Measurements from ENCODE around the gene SCUBE1. TPM values are rescaled to one million over a fixed set of nuclear protein-coding genes. Genes with fewer than 3 reads are reported as not detected.

SCUBE1 gene
- total RNA-seq, 1 donor from 2014 or later: 2.9 TPM

DNA sequence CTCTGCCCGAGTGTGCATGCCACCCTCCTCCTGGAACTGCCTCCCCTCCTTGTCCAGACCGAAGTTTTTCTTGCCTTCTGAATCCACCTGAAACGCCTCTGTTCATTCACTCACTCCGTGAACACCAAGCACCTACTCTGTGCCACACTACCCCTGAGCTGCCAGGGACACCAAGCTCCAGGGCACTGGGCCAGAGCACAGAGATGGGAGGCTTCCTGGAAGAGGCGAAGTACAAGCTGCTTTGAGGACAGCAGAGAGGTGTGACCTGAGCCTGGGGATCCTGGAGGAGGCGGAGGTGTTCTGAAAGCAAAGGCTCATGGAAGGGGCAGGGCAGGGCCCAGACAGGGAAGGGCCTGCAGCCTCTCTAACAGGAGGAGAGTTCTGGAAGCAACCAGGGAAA is 47.5 kb downstream of the SCUBE1 start:
- intact Hi-C loops (cut with DNase I): no loop called here
- Histone ChIP-seq H3K4me1 (peaks cover 0 to 35% of the 10 kb centered on the region in 2 donors), H3K9me3 (no peaks in the 10 kb centered on the region), H3K36me3 (no peaks in the 10 kb centered on the region), H3K27ac (peak overlapping the region in 1 of 2 donors; percentile 65), H3K4me3 (no peak overlapping the region), H3K27me3 (no peaks in the 10 kb centered on the region)
- TF ChIP-seq CTCF (IDR thresholded peaks at IDR 0.05): no peak
- no peak for DNase-seq (ENCODE audit: low spot score in 2 of 2)

DNA sequence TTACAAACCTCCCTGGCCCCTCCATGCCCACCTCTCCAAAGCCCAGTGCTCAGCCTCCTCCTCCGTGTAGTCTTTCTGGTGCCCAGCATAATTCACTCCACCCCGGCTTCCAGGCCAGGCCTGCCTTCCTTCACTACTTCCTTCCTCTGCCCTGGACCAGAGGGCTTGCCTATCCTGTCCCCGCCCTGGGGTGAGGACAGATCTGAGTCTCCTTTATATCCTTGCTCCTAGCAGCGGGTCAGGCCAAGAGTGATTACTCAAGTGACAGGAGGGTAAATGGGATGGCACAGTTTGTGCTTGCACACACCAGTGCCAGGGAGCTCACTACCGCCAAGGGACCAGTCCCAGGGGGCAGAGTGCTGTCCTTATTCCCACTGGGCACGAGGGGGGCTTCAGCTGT is 48.0 kb downstream of the SCUBE1 start:
- DNase-seq (ENCODE audit: low spot score in 2 of 2): no peak
- intact Hi-C loops (cut with DNase I): no loop called here
- Histone ChIP-seq H3K4me1 (peaks cover 0 to 39% of the 10 kb centered on the region in 2 donors), H3K27me3 (no peaks in the 10 kb centered on the region), H3K4me3 (no peak overlapping the region), H3K36me3 (no peaks in the 10 kb centered on the region), H3K27ac (no peak overlapping the region), H3K9me3 (no peaks in the 10 kb centered on the region)
- TF ChIP-seq CTCF (IDR thresholded peaks at IDR 0.05): no peak

DNA sequence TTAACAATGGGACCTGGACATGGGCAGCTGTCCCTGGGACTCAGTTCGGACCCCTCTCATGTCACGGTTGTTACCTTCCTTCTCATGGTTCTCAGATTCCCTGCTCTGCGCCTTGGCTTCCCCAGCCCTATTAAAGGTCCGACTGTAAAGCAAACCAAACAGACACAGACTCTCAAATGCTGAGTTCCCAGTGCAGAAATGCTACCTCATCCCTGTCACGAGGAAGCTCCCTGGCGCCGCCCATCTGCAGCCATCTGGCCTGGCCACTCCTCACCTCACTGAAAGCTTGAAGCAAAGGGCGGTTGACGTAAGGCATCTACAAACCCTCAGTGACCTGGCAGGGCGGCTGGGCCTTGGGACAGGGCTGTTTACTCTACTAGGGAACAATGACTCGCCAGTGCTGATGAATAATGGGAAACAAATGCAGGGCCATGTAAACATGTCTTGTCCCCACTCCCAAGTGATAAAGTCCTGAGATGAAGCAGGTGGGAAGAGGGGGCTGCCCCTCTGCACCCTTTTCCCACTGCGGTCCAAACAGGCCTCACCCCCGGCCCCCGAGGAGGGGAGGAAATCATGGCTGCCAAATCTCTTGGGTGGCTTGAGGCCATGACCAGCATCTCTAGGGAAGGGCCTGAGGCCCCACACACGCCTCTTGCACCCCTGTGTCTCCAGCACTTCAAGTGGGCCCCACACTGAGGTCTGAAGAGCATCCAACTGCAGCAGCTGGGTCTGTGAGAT is 49.3 kb downstream of the SCUBE1 start:
- Histone ChIP-seq H3K27me3 (no peaks in the 10 kb centered on the region), H3K36me3 (no peaks in the 10 kb centered on the region), H3K27ac (no peak overlapping the region), H3K4me1 (peaks cover 3 to 49% of the 10 kb centered on the region in 2 donors), H3K9me3 (no peaks in the 10 kb centered on the region), H3K4me3 (no peak overlapping the region)
- no peak for DNase-seq (ENCODE audit: low spot score in 2 of 2)
- intact Hi-C loops (cut with DNase I): loop anchor here (5.0 kb wide), 1 partner anchor 48 kb away; the partner anchor contains the start of gene SCUBE1
- no peak for TF ChIP-seq CTCF (IDR thresholded peaks at IDR 0.05)

DNA sequence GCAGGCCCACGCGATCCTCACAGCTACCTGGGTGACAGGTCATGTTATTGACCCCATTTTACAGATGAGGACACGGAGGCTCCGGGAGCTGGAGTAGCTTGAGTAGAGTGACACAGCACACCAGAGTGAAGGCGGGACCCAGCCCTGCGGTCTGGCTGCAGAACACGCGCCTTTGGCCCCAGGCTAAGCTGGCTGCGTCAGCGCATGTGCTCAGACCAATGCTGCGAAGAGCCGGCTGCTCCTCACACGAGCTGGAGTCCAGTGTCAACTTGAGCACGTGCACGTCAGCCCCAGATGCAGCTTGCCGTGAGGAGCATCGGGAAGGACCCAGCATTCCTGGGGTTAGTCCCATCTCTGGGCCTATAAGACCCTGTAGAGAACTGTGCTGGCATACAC is 49.9 kb downstream of the SCUBE1 start:
- intact Hi-C loops (cut with DNase I): loop anchor here (5.0 kb wide), 1 partner anchor 49 kb away; the partner anchor contains the start of gene SCUBE1
- peaks cover 3 to 46% of the 10 kb centered on the region in 2 donors for H3K4me1 ChIP-seq
- no peak for DNase-seq (ENCODE audit: low spot score in 2 of 2)
- H3K4me3 ChIP-seq: no peak overlapping the region
- no peaks in the 10 kb centered on the region for H3K36me3 ChIP-seq
- H3K27me3 ChIP-seq: no peaks in the 10 kb centered on the region
- TF ChIP-seq CTCF (IDR thresholded peaks at IDR 0.05): no peak
- H3K27ac ChIP-seq: no peak overlapping the region
- H3K9me3 ChIP-seq: no peaks in the 10 kb centered on the region

- H3K4me1 ChIP-seq: peaks cover 3 to 40% of the 10 kb centered on the region in 2 donors
- no peaks in the 10 kb centered on the region for H3K27me3 ChIP-seq
- intact Hi-C loops (cut with DNase I): loop anchor here (5.0 kb wide), 1 partner anchor 50 kb away; the partner anchor contains the start of gene SCUBE1
- H3K4me3 ChIP-seq: no peak overlapping the region
- no peak for TF ChIP-seq CTCF (IDR thresholded peaks at IDR 0.05)
- H3K27ac ChIP-seq: no peak overlapping the region
- no peak for DNase-seq (ENCODE audit: low spot score in 2 of 2)
- no peaks in the 10 kb centered on the region for H3K9me3 ChIP-seq
- H3K36me3 ChIP-seq: no peaks in the 10 kb centered on the region
Measured at GRCh38 chr22:43292630-43293018, 50.5 kb downstream of the SCUBE1 start.
